ENCODE results near the gene CALCB.

The CALCB gene

GRCh38 chr11:15114501-15115475 lies 41.4 kb downstream of the CALCB start, which contains the start of gene INSC:
INSC (plus strand) TSS chr11:15114923; CDS start chr11:15149175, 34,252 bp downstream.
- TF ChIP-seq POLR2AphosphoS5 (IDR thresholded peaks at IDR 0.05; ENCODE audit: low read depth, low read length) (no peak), SIN3A (IDR thresholded peaks at IDR 0.05; ENCODE audit: borderline replicate concordance, insufficient read depth, low read length) (no peak), FOXP2 (optimal IDR thresholded peaks at IDR 0.05; ENCODE audit: borderline replicate concordance, extremely low read depth, extremely low read length, insufficient read depth) (no peak), TAF1 (IDR thresholded peaks at IDR 0.05; ENCODE audit: borderline replicate concordance, insufficient read depth, low read length) (no peak)
- TF ChIP-seq, protein P1, sequence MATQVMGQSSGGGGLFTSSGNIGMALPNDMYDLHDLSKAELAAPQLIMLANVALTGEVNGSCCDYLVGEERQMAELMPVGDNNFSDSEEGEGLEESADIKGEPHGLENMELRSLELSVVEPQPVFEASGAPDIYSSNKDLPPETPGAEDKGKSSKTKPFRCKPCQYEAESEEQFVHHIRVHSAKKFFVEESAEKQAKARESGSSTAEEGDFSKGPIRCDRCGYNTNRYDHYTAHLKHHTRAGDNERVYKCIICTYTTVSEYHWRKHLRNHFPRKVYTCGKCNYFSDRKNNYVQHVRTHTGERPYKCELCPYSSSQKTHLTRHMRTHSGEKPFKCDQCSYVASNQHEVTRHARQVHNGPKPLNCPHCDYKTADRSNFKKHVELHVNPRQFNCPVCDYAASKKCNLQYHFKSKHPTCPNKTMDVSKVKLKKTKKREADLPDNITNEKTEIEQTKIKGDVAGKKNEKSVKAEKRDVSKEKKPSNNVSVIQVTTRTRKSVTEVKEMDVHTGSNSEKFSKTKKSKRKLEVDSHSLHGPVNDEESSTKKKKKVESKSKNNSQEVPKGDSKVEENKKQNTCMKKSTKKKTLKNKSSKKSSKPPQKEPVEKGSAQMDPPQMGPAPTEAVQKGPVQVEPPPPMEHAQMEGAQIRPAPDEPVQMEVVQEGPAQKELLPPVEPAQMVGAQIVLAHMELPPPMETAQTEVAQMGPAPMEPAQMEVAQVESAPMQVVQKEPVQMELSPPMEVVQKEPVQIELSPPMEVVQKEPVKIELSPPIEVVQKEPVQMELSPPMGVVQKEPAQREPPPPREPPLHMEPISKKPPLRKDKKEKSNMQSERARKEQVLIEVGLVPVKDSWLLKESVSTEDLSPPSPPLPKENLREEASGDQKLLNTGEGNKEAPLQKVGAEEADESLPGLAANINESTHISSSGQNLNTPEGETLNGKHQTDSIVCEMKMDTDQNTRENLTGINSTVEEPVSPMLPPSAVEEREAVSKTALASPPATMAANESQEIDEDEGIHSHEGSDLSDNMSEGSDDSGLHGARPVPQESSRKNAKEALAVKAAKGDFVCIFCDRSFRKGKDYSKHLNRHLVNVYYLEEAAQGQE (IDR thresholded peaks at IDR 0.05; ENCODE audit: insufficient read depth in 1 of 2, low read depth in 2 of 2, low read length in 2 of 2) = no peak

DNA sequence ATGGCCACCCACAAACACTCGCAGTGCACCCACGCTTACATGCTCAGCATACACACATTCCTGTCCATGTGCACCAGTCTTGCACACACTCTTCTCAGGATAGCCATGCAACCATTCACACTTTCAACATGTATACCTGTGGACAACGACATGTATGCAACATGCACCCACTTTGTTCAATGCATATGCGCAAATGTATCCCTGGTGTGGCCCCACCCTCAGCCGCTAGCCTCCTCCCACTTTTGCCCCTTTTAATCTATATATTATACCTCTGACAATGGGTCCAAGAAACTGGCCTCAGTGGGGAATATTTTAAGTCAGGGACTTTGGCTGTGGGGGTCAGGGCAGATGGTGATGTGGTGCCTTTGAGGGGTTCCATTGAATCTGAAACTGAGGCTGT lies 42.3 kb downstream of the CALCB start:
- TF ChIP-seq POLR2AphosphoS5 (IDR thresholded peaks at IDR 0.05; ENCODE audit: low read depth, low read length) (no peak), SIN3A (IDR thresholded peaks at IDR 0.05; ENCODE audit: borderline replicate concordance, insufficient read depth, low read length) (no peak), FOXP2 (optimal IDR thresholded peaks at IDR 0.05; ENCODE audit: borderline replicate concordance, extremely low read depth, extremely low read length, insufficient read depth) (no peak), TAF1 (IDR thresholded peaks at IDR 0.05; ENCODE audit: borderline replicate concordance, insufficient read depth, low read length) (no peak)
- TF ChIP-seq, protein P1 (IDR thresholded peaks at IDR 0.05; ENCODE audit: insufficient read depth in 1 of 2, low read depth in 2 of 2, low read length in 2 of 2) = no peak

GRCh38 chr11:15117751-15118150 lies 44.4 kb downstream of the CALCB start:
- TF ChIP-seq POLR2AphosphoS5 (IDR thresholded peaks at IDR 0.05; ENCODE audit: low read depth, low read length) (no peak), TAF1 (IDR thresholded peaks at IDR 0.05; ENCODE audit: borderline replicate concordance, insufficient read depth, low read length) (no peak), FOXP2 (optimal IDR thresholded peaks at IDR 0.05; ENCODE audit: borderline replicate concordance, extremely low read depth, extremely low read length, insufficient read depth) (no peak), SIN3A (IDR thresholded peaks at IDR 0.05; ENCODE audit: borderline replicate concordance, insufficient read depth, low read length) (no peak)
- TF ChIP-seq, protein P1 (IDR thresholded peaks at IDR 0.05; ENCODE audit: insufficient read depth in 1 of 2, low read depth in 2 of 2, low read length in 2 of 2) = no peak

- TF ChIP-seq SIN3A (IDR thresholded peaks at IDR 0.05; ENCODE audit: borderline replicate concordance, insufficient read depth, low read length) (no peak), TAF1 (IDR thresholded peaks at IDR 0.05; ENCODE audit: borderline replicate concordance, insufficient read depth, low read length) (no peak), FOXP2 (optimal IDR thresholded peaks at IDR 0.05; ENCODE audit: borderline replicate concordance, extremely low read depth, extremely low read length, insufficient read depth) (no peak)
- TF ChIP-seq, protein P1 (IDR thresholded peaks at IDR 0.05; ENCODE audit: insufficient read depth in 1 of 2, low read depth in 2 of 2, low read length in 2 of 2) = no peak
These were observed 45.0 kb downstream of the CALCB start for GRCh38 chr11:15118431-15118830.

Measured in PFSK-1 (cell line).